ENCODE measurements around the gene TMEM9B.

GRCh38 chr11:8962841-8963240 is 1.4 kb downstream of the TMEM9B start:
- TF ChIP-seq CTCF (conservative IDR thresholded peaks at IDR 0.05; ENCODE audit: low read depth in 2 of 2) (no peak), REST (IDR thresholded peaks at IDR 0.05; ENCODE audit: unreplicated experiment) (no peak), POLR2AphosphoS5 (IDR thresholded peaks at IDR 0.05; ENCODE audit: low read depth) (no peak), CREB1 (CRISPR knock-in tag; IDR thresholded peaks at IDR 0.05; ENCODE audit: low read depth) (no peak), EZH2 (IDR thresholded peaks at IDR 0.05; ENCODE audit: low read depth, unreplicated experiment) (no peak), JUNB (IDR thresholded peaks at IDR 0.05; ENCODE audit: unreplicated experiment) (no peak), NANOG (IDR thresholded peaks at IDR 0.05; ENCODE audit: borderline replicate concordance) (no peak), EZH2phosphoT487 (IDR thresholded peaks at IDR 0.05; ENCODE audit: unreplicated experiment) (no peak), ZNF114 (CRISPR knock-in tag; IDR thresholded peaks at IDR 0.05) (no peak), ZNF331 (CRISPR knock-in tag; IDR thresholded peaks at IDR 0.05; ENCODE audit: low read depth) (no peak)

Data from GM23338 (cell line).